HepG2 (cell line): ENCODE results near the gene IKZF3. TPM values are rescaled to one million over a fixed set of nuclear protein-coding genes. Genes with fewer than 3 reads are reported as not detected.

Experiments used
- HMGXB3 ChIP-seq: sonication (generic); formaldehyde crosslinking; IDR thresholded peaks from 2 replicates; pipeline ENCODE4 v1.4.0; 2020; ENCODE audit warnings: missing genetic modification reagents, borderline replicate concordance
- HOXD1 ChIP-seq: sonication (generic); formaldehyde crosslinking; IDR thresholded peaks from 2 replicates; pipeline ENCODE4 v1.5.0; 2020; ENCODE audit warnings: missing genetic modification reagents
- MAF1 ChIP-seq: sonication (generic); formaldehyde crosslinking; IDR thresholded peaks from 2 replicates; pipeline ENCODE4 v1.5.0; 2020; ENCODE audit warnings: missing genetic modification reagents, borderline replicate concordance
- MTA3 ChIP-seq: sonication (generic); formaldehyde crosslinking; IDR thresholded peaks from 2 replicates; pipeline ENCODE4 v1.4.0; 2020; ENCODE audit warnings: missing genetic modification reagents
- NFKBIZ ChIP-seq: IDR thresholded peaks from 2 replicates; pipeline ENCODE4 v1.6.1; 2018; ENCODE audit warnings: missing genetic modification reagents, missing compliant biosample characterization
- NONO ChIP-seq, 2 experiments: fragments of 450-650 bp in 1 of 2; sonication (generic) in 1 of 2; formaldehyde crosslinking in 1 of 2; IDR thresholded peaks in 1 of 2; conservative IDR thresholded peaks in 1 of 2; 2 replicates each; pipeline versions ENCODE4 v1.6.1 to v1.8.0; 2017 to 2022; ENCODE audit warnings: mild to moderate bottlenecking in 1 of 2, missing genetic modification reagents in 1 of 2, moderate library complexity in 1 of 2
- PHB2 ChIP-seq: fragments of 450-650 bp; IDR thresholded peaks from 2 replicates; pipeline ENCODE4 v1.6.1; 2018; ENCODE audit not compliant: partially characterized antibody
- RORA ChIP-seq: sonication (generic); formaldehyde crosslinking; IDR thresholded peaks from 2 replicates; pipeline ENCODE4 v1.5.0; 2020; ENCODE audit warnings: mild to moderate bottlenecking, missing genetic modification reagents, moderate library complexity
- SALL2 ChIP-seq: sonication (generic); formaldehyde crosslinking; IDR thresholded peaks from 2 replicates; pipeline ENCODE4 v1.8.1; 2023; ENCODE audit warnings: mild to moderate bottlenecking, missing genetic modification reagents, inconsistent platforms
- SMC3 ChIP-seq: IDR thresholded peaks from 2 replicates; pipeline ENCODE4 v1.6.1; 2011; ENCODE audit warnings: low read length, improper control_type of control experiment
- ZNF124 ChIP-seq: sonication (generic); formaldehyde crosslinking; IDR thresholded peaks from 2 replicates; pipeline ENCODE4 v1.4.0; 2020; ENCODE audit warnings: missing genetic modification reagents
- ZNF138 ChIP-seq: sonication (generic); formaldehyde crosslinking; IDR thresholded peaks from 2 replicates; pipeline ENCODE4 v1.5.0; 2020; ENCODE audit warnings: mild to moderate bottlenecking, low read depth, missing genetic modification reagents
- ZNF143 ChIP-seq: sonication (generic); formaldehyde crosslinking; IDR thresholded peaks from 2 replicates; pipeline ENCODE4 v1.4.0; 2020; ENCODE audit warnings: missing genetic modification reagents
- ZNF362 ChIP-seq: sonication (generic); formaldehyde crosslinking; IDR thresholded peaks from 2 replicates; pipeline ENCODE4 v1.4.0; 2020; ENCODE audit warnings: missing genetic modification reagents, mild to moderate bottlenecking, borderline replicate concordance
- ZNF468 ChIP-seq: sonication (generic); formaldehyde crosslinking; IDR thresholded peaks from 2 replicates; pipeline ENCODE4 v1.8.0; 2022; ENCODE audit warnings: mild to moderate bottlenecking, moderate library complexity, missing genetic modification reagents
- ZNF878 ChIP-seq: sonication (generic); formaldehyde crosslinking; IDR thresholded peaks from 2 replicates; pipeline ENCODE4 v1.8.1; 2023; ENCODE audit warnings: mild to moderate bottlenecking, missing genetic modification reagents, moderate library complexity
- polyA plus RNA-seq, 8 experiments: library from polyadenylated mRNA; depleted of rRNA in 3 of 8; stranded (reverse) in 7 of 8; unstranded in 1 of 8; fragments of >200 nt; fragmentation: Illumina TruSeq in 4 of 8; extraction: Trizol in 4 of 8; gene quantifications; 2 replicates each; pipeline versions ENCODE4 v1.2.1 to v1.2.3, GENCODE V29; 2011 to 2016; ENCODE audit warnings: low read depth in 4 of 8, missing spikeins in 1 of 8, mixed read lengths in 1 of 8; ENCODE audit not compliant: insufficient read depth in 1 of 8
- total RNA-seq, 5 experiments: library from RNA; depleted of rRNA; stranded (reverse); fragments of >200 nt; fragmentation: Illumina TruSeq; extraction: Trizol; gene quantifications; 2 replicates each; pipeline ENCODE4 v1.2.3, GENCODE V29; 2016; ENCODE audit warnings: low read depth in 1 of 5
- TF ChIP-seq, protein P1 (sequence below): sonication (generic); formaldehyde crosslinking; IDR thresholded peaks from 2 replicates; pipeline ENCODE4 v1.8.0; 2022; ENCODE audit warnings: missing genetic modification reagents, low read depth, mild to moderate bottlenecking, borderline replicate concordance
- TF ChIP-seq, protein P2 (sequence below): sonication (generic); formaldehyde crosslinking; conservative IDR thresholded peaks from 2 replicates; pipeline ENCODE4 v1.8.1; 2023; ENCODE audit warnings: missing genetic modification reagents
- TF ChIP-seq, protein P3 (sequence below): sonication (generic); formaldehyde crosslinking; IDR thresholded peaks from 2 replicates; pipeline ENCODE4 v1.5.0; 2020; ENCODE audit warnings: missing genetic modification reagents

IKZF3 gene
- total and polyA plus RNA-seq, 2 of the 13 experiments (the other 11 are each of a cell fraction or from before 2014, with no cell fraction given), result not detected

DNA sequence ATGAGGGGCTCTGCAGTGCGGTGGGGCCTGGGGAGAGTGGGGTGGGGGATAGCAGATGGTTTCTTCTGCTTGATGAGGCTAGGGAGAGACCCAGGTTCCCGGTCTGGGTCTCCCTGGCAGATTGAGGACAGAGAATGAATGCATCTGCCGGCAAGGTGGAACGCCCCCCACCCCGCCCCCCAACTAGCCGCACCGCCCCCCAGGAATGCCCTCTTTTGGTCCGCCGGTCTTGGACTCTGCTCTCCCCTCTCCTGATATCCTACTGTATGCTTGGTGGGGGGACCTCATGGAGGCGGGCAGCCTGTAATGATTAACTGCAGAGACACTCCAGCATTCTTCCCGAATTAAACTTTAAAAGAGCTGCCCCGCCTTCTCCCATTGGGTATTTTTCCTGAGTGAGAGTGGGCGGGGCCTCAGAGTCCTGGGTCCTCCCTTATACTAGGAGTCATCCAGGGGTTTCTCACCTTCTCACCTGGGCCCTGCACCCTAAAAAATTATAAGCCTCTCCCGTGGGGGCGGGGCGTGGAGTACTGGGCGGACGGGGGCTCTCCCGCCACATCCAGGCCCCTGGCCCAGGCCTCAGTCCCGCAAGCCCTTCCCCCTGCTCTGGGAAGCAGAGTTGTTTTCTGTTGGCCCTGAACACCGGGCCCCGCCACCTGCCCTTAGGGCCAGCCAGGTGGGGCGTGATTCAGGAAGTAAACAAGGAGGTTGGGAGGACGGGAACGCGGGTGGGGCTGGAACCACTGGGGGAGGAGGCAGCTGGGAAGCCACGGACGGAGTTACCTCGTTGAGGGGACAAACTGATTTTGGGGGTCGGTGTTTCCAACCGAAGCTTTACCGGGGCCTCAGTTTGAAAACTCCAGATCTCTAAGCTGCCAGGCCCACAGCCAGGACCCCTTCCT is 124.9 kb downstream of the IKZF3 start (continued):
- TF ChIP-seq ZNF362 (CRISPR knock-in tag) (0 out of 2 replicates have a peak, but pooled peaks have one; percentile 23), ZNF468 (CRISPR knock-in tag) (no peak), HOXD1 (CRISPR knock-in tag) (peak; percentile 59; the same call in 1 of the 2 replicates), MAF1 (0 out of 2 replicates have a peak, but pooled peaks have one; percentile 14), SALL2 (no peak; the same call in 1 of the 2 replicates), MTA3 (no peak), NFKBIZ (CRISPR knock-in tag) (peak; percentile 64; the same call in 1 of the 2 replicates), HMGXB3 (CRISPR knock-in tag) (peak; percentile 71; the same call in 1 of the 2 replicates), NONO (IDR thresholded peaks at IDR 0.05) (no peak), NONO (CRISPR knock-in tag; conservative IDR thresholded peaks at IDR 0.05) (peak; percentile 97), ZNF138 (CRISPR knock-in tag) (no peak), RORA (CRISPR knock-in tag) (no peak), PHB2 (no peak), ZNF143 (CRISPR knock-in tag) (peak; percentile 58; the same call in 1 of the 2 replicates), ZNF124 (CRISPR knock-in tag) (peak; percentile 21; the same call in 1 of the 2 replicates), ZNF878 (peak; percentile 69; the same call in 1 of the 2 replicates), SMC3 (no peak)
- TF ChIP-seq, protein P1, sequence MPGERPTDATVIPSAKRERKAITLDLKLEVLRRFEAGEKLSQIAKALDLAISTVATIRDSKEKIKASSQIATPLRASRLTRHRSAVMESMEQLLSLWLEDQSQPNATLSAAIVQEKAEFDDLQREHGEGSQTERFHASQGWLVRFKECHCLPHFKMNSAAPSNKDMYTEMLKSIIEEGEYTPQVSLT (CRISPR knock-in tag), result no peak
- TF ChIP-seq, protein P2, sequence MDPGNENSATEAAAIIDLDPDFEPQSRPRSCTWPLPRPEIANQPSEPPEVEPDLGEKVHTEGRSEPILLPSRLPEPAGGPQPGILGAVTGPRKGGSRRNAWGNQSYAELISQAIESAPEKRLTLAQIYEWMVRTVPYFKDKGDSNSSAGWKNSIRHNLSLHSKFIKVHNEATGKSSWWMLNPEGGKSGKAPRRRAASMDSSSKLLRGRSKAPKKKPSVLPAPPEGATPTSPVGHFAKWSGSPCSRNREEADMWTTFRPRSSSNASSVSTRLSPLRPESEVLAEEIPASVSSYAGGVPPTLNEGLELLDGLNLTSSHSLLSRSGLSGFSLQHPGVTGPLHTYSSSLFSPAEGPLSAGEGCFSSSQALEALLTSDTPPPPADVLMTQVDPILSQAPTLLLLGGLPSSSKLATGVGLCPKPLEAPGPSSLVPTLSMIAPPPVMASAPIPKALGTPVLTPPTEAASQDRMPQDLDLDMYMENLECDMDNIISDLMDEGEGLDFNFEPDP (CRISPR knock-in tag), result no peak
- TF ChIP-seq, protein P3, sequence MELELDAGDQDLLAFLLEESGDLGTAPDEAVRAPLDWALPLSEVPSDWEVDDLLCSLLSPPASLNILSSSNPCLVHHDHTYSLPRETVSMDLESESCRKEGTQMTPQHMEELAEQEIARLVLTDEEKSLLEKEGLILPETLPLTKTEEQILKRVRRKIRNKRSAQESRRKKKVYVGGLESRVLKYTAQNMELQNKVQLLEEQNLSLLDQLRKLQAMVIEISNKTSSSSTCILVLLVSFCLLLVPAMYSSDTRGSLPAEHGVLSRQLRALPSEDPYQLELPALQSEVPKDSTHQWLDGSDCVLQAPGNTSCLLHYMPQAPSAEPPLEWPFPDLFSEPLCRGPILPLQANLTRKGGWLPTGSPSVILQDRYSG (CRISPR knock-in tag), result no peak
